Ishikawa (cell line): Measurements from ENCODE around the gene HTRA3.

Source experiments
- CEBPB ChIP-seq: IDR thresholded peaks from 2 replicates; pipeline ENCODE4 v1.6.1; 2012
- CREB1 ChIP-seq: IDR thresholded peaks from 2 replicates; pipeline ENCODE4 v1.6.1; 2012; ENCODE audit warnings: low read depth
- EP300 ChIP-seq: IDR thresholded peaks from 2 replicates; pipeline ENCODE4 v1.6.1; 2012; ENCODE audit warnings: borderline replicate concordance
- FOXM1 ChIP-seq: IDR thresholded peaks from 2 replicates; pipeline ENCODE4 v1.6.1; 2012; ENCODE audit warnings: low read depth, borderline replicate concordance
- MAX ChIP-seq: IDR thresholded peaks from 2 replicates; pipeline ENCODE4 v1.6.1; 2012
- NFIC ChIP-seq: IDR thresholded peaks from 2 replicates; pipeline ENCODE4 v1.6.1; 2012
- RAD21 ChIP-seq: IDR thresholded peaks from 2 replicates; pipeline ENCODE4 v1.6.1; 2012; ENCODE audit warnings: low read depth
- TAF1 ChIP-seq: IDR thresholded peaks from 2 replicates; pipeline ENCODE4 v1.6.1; 2012; ENCODE audit warnings: low read depth, mild to moderate bottlenecking
- TCF12 ChIP-seq: IDR thresholded peaks from 2 replicates; pipeline ENCODE4 v1.6.1; 2012; ENCODE audit warnings: low read depth
- TEAD4 ChIP-seq: IDR thresholded peaks from 2 replicates; pipeline ENCODE4 v1.6.1; 2012
- YY1 ChIP-seq: IDR thresholded peaks from 2 replicates; pipeline ENCODE4 v1.6.1; 2012; ENCODE audit warnings: low read depth
- TF ChIP-seq, protein P1 (sequence below): IDR thresholded peaks from 2 replicates; pipeline ENCODE4 v1.6.1; 2012; ENCODE audit warnings: low read depth, mild to moderate bottlenecking

DNA sequence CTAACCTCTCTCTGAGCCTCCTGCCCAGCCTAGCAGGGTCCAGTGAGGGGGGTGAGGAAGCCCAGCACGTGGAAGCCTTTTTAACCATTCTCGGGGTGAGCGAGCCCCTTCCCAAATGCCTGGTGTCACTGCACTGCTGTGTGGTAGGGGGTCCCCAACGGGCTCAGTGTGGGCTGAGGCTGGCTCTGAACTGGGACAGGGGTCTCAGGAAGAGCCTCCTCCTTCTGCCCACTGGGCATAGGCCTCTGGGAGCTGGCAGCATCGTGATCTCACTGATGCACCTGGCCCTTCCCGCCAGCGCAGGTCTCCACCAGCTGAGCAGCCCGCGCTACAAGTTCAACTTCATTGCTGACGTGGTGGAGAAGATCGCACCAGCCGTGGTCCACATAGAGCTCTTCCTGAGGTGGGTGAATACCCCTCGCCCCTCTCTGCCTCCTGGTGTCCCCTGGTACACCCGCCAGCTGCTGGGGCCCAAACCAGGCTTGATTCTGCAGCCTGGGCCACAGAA lies 12.6 kb downstream of the HTRA3 start:
- TF ChIP-seq CREB1 (no peak), EP300 (no peak), NFIC (no peak), MAX (no peak), YY1 (no peak), CEBPB (no peak), TAF1 (no peak), RAD21 (no peak), TCF12 (no peak), TEAD4 (no peak), FOXM1 (no peak)
- TF ChIP-seq, protein P1, sequence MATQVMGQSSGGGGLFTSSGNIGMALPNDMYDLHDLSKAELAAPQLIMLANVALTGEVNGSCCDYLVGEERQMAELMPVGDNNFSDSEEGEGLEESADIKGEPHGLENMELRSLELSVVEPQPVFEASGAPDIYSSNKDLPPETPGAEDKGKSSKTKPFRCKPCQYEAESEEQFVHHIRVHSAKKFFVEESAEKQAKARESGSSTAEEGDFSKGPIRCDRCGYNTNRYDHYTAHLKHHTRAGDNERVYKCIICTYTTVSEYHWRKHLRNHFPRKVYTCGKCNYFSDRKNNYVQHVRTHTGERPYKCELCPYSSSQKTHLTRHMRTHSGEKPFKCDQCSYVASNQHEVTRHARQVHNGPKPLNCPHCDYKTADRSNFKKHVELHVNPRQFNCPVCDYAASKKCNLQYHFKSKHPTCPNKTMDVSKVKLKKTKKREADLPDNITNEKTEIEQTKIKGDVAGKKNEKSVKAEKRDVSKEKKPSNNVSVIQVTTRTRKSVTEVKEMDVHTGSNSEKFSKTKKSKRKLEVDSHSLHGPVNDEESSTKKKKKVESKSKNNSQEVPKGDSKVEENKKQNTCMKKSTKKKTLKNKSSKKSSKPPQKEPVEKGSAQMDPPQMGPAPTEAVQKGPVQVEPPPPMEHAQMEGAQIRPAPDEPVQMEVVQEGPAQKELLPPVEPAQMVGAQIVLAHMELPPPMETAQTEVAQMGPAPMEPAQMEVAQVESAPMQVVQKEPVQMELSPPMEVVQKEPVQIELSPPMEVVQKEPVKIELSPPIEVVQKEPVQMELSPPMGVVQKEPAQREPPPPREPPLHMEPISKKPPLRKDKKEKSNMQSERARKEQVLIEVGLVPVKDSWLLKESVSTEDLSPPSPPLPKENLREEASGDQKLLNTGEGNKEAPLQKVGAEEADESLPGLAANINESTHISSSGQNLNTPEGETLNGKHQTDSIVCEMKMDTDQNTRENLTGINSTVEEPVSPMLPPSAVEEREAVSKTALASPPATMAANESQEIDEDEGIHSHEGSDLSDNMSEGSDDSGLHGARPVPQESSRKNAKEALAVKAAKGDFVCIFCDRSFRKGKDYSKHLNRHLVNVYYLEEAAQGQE: no peak
